B cell (primary cell): ENCODE results near the gene EVI5L. TPM values are rescaled to one million over a fixed set of nuclear protein-coding genes. Genes with fewer than 3 reads are reported as not detected.

Experiments
- ATAC-seq: fragments of 200-7000 bp; cut with Tn5 transposase; one replicate; pipeline ENCODE4 v1.10.0; 2021; ENCODE audit warnings: low read depth, mild to moderate bottlenecking, moderate number of reproducible peaks, moderate library complexity
- CTCF ChIA-PET: fragments of 350-600 bp; sonication (Branson Sonifier 250); formaldehyde crosslinking; loops from one replicate; lab custom pipeline; 2021; ENCODE audit warnings: antibody characterized with exemption, inconsistent platforms; lab: Charles Lee
- POLR2A ChIA-PET: fragments of 350-600 bp; sonication (Branson Sonifier 250); formaldehyde crosslinking; loops from one replicate; lab custom pipeline; 2021; ENCODE audit warnings: antibody characterized with exemption; lab: Charles Lee
- DNase-seq: peaks from one replicate; pipeline ENCODE4 v3.0.0; 2013
- H2AFZ ChIP-seq: 2 replicates; pipeline ENCODE4 v1.6.1; 2012; ENCODE audit warnings: mild to moderate bottlenecking, low read depth, low read length; ENCODE audit not compliant: insufficient read depth, poor library complexity, severe bottlenecking
- H3K27ac ChIP-seq, 2 donors: 1 replicate in 1 of 2; 2 replicates in 1 of 2; pipeline ENCODE4 v1.5.1; 2012 to 2013; ENCODE audit warnings: low read length in 2 of 2, mild to moderate bottlenecking in 2 of 2, moderate library complexity in 1 of 2
- H3K27me3 ChIP-seq, 4 experiments: fragments of 200-600 bp in 1 of 4; sonication (generic) in 1 of 4; replicated peaks in 1 of 4; 1 replicate in 2 of 4; 2 replicates in 2 of 4; pipeline versions ENCODE4 v1.6.1 to v1.7.0; 2013 to 2016; ENCODE audit warnings: low read length in 3 of 4, mild to moderate bottlenecking in 2 of 4, mixed read lengths in 1 of 4, moderate library complexity in 1 of 4; ENCODE audit not compliant: insufficient read depth in 4 of 4, control insufficient read depth in 3 of 4; ENCODE audit errors: control extremely low read depth in 1 of 4
- H3K36me3 ChIP-seq, 2 experiments: replicated peaks in 1 of 2; 1 replicate in 1 of 2; 2 replicates in 1 of 2; pipeline versions ENCODE4 v1.6.1 to v1.7.1; 2013; ENCODE audit warnings: low read length in 1 of 2; ENCODE audit not compliant: insufficient read depth in 2 of 2, control insufficient read depth in 1 of 2; ENCODE audit errors: control extremely low read depth in 1 of 2, extremely low read depth in 1 of 2
- H3K4me1 ChIP-seq, 2 donors: fragments of 200-600 bp in 1 of 2; sonication (generic) in 1 of 2; 1 replicate in 1 of 2; 2 replicates in 1 of 2; pipeline versions ENCODE4 v1.5.1 to v1.6.1; 2013 to 2017; ENCODE audit warnings: low read length in 2 of 2; ENCODE audit not compliant: control insufficient read depth in 2 of 2, insufficient read depth in 2 of 2
- H3K4me2 ChIP-seq: replicated peaks from 2 replicates; pipeline ENCODE3; 2012; ENCODE audit warnings: mild to moderate bottlenecking, low read depth, low read length; ENCODE audit not compliant: poor library complexity, severe bottlenecking
- H3K4me3 ChIP-seq, 5 experiments: fragments of 200-600 bp in 1 of 5; sonication (generic) in 1 of 5; 1 replicate in 3 of 5; 2 replicates in 2 of 5; pipeline versions ENCODE4 v1.5.1 to v1.7.0; 2011 to 2016; ENCODE audit warnings: low read length in 4 of 5, mild to moderate bottlenecking in 4 of 5, low read depth in 2 of 5, control low read depth in 1 of 5, moderate library complexity in 1 of 5; ENCODE audit not compliant: insufficient read depth in 1 of 5; ENCODE audit errors: control extremely low read depth in 1 of 5, extremely low read depth in 1 of 5
- H3K79me2 ChIP-seq: fragments of 200-600 bp; sonication (generic); one replicate; pipeline ENCODE4 v1.6.0; 2016; ENCODE audit warnings: low read length; ENCODE audit not compliant: control insufficient read depth, insufficient read depth
- H3K9ac ChIP-seq: fragments of 200-600 bp; sonication (generic); 2 replicates; pipeline ENCODE4 v1.6.1; 2017; ENCODE audit warnings: mild to moderate bottlenecking, low read length, moderate library complexity
- H3K9me3 ChIP-seq, 3 donors: one replicate each; pipeline versions ENCODE4 v1.6.1 to v1.7.1; 2013; ENCODE audit warnings: low read length in 2 of 3; ENCODE audit not compliant: control insufficient read depth in 2 of 3, insufficient read depth in 1 of 3; ENCODE audit errors: control extremely low read depth in 1 of 3
- H4K20me1 ChIP-seq: 2 replicates; pipeline ENCODE4 v1.6.0; 2012; ENCODE audit warnings: mild to moderate bottlenecking, low read length; ENCODE audit not compliant: insufficient read depth, control insufficient read depth, poor library complexity, severe bottlenecking
- H3K27ac Mint-ChIP-seq: one replicate; pipeline ENCODE4 v1.8.0; 2021; ENCODE audit warnings: mixed read lengths
- H3K27me3 Mint-ChIP-seq: one replicate; pipeline ENCODE4 v1.8.0; 2021; ENCODE audit warnings: mixed read lengths
- H3K4me1 Mint-ChIP-seq: one replicate; pipeline ENCODE4 v1.8.0; 2021; ENCODE audit warnings: mixed read lengths
- H3K4me3 Mint-ChIP-seq: one replicate; pipeline ENCODE4 v1.8.0; 2021; ENCODE audit warnings: mixed read lengths
- H3K9me3 Mint-ChIP-seq: one replicate; pipeline ENCODE4 v1.8.0; 2022; ENCODE audit warnings: mixed read lengths; ENCODE audit not compliant: insufficient read depth
- CTCF ChIP-seq: fragments of 200-600 bp; IDR thresholded peaks from one replicate; pipeline ENCODE4 v1.8.0; 2022; ENCODE audit warnings: antibody characterized with exemption, mild to moderate bottlenecking
- EZH2 ChIP-seq: IDR thresholded peaks from 2 replicates; pipeline ENCODE4 v1.6.1; 2012; ENCODE audit warnings: borderline replicate concordance, low read depth, mild to moderate bottlenecking, moderate library complexity, low read length; ENCODE audit not compliant: insufficient read depth, poor library complexity, severe bottlenecking
- WGBS: methylation state at CpG from one replicate; pipeline ENCODE4 v1.1.5; 2013; ENCODE audit warnings: missing lambda C conversion rate; ENCODE audit not compliant: insufficient coverage; 5-methylcytosine and 5-hydroxymethylcytosine counted together
- intact Hi-C: fragments of 100-400 bp; cut with micrococcal nuclease; formaldehyde crosslinking; loops from one replicate; pipeline ENCODE4 v1.10.0; 2022
- polyA plus RNA-seq: library from polyadenylated mRNA; depleted of rRNA; stranded (reverse); fragments of >200 nt; gene quantifications from 2 replicates; pipeline ENCODE4 v1.2.3, GENCODE V29; 2012
- total RNA-seq, 2 donors: library from RNA; stranded (reverse); fragments of 120-200 nt in 1 of 2; gene quantifications; 1 replicate in 1 of 2; 2 replicates in 1 of 2; pipeline versions ENCODE4 v1.2.3 to v1.2.4, GENCODE V29; 2013 to 2022

The EVI5L gene
- total and polyA plus RNA-seq, 2 donors (not counting 1 experiment from before 2014, with no cell fraction given): 7.9 to 11.8 TPM

GRCh38 chr19:7842661-7843294, 12.8 kb downstream of the EVI5L start:
- no peak for TF ChIP-seq EZH2
- no peak for TF ChIP-seq CTCF
- H3K4me2 ChIP-seq: no peak overlapping the region
- H3K36me3 ChIP-seq: no peaks in the 10 kb centered on the region
- ATAC-seq: no peak
- Mint-ChIP-seq H3K9me3 (no peaks in the 10 kb centered on the region), H3K4me1 (no peaks in the 10 kb centered on the region), H3K4me3 (no peak overlapping the region), H3K27ac (no peak overlapping the region), H3K27me3 (no peaks in the 10 kb centered on the region)
- H3K4me1 ChIP-seq: no peaks in the 10 kb centered on the region
- intact Hi-C loops: no loop called here
- H2AFZ ChIP-seq: no peak overlapping the region
- no peak overlapping the region for H3K4me3 ChIP-seq
- no peak overlapping the region for H3K9ac ChIP-seq
- WGBS: 99% methylated on average over 12 of the region's 12 CpGs
- H4K20me1 ChIP-seq: peaks cover 11% of the 10 kb centered on the region
- ChIA-PET POLR2A (no interaction called here), CTCF (no interaction called here)
- no peaks in the 10 kb centered on the region for H3K27me3 ChIP-seq
- H3K9me3 ChIP-seq: peaks cover 0 to 4% (median 0%) of the 10 kb centered on the region in 3 donors
- H3K27ac ChIP-seq: no peak overlapping the region
- DNase-seq: no peak
- H3K79me2 ChIP-seq: peaks cover 16% of the 10 kb centered on the region

- peaks cover 16% of the 10 kb centered on the region for H3K79me2 ChIP-seq
- no peak overlapping the region for H3K27ac ChIP-seq
- H3K4me2 ChIP-seq: no peak overlapping the region
- Mint-ChIP-seq H3K9me3 (no peaks in the 10 kb centered on the region), H3K27ac (no peak overlapping the region), H3K4me3 (no peak overlapping the region), H3K27me3 (no peaks in the 10 kb centered on the region), H3K4me1 (no peaks in the 10 kb centered on the region)
- TF ChIP-seq CTCF: no peak
- no peak for TF ChIP-seq EZH2
- H3K36me3 ChIP-seq: no peaks in the 10 kb centered on the region
- H3K4me3 ChIP-seq: no peak overlapping the region
- H4K20me1 ChIP-seq: peaks cover 11% of the 10 kb centered on the region
- H3K27me3 ChIP-seq: no peaks in the 10 kb centered on the region
- no peak overlapping the region for H3K9ac ChIP-seq
- peaks cover 0 to 4% (median 0%) of the 10 kb centered on the region in 3 donors for H3K9me3 ChIP-seq
- no peaks in the 10 kb centered on the region for H3K4me1 ChIP-seq
- DNase-seq (no peak), ATAC-seq (no peak)
- no peak overlapping the region for H2AFZ ChIP-seq
- CTCF ChIA-PET: no interaction called here
- WGBS: 97% methylated on average over 3 of the region's 6 CpGs
- intact Hi-C loops: no loop called here
- POLR2A ChIA-PET: no interaction called here
These were observed 13.5 kb downstream of the EVI5L start for GRCh38 chr19:7843521-7843920.
